ENCODE data around the gene OR3A2.
"Not testable (repeated sequence)": the region's sequence is repeated elsewhere in the genome, so short reads cannot be mapped to it uniquely, and the experiment has no call there.

- TF ChIP-seq CTCF (IDR thresholded peaks at IDR 0.05 in 2 of 3, conservative IDR thresholded peaks at IDR 0.05 in 1 of 3; ENCODE audit: borderline replicate concordance in 1 of 3, insufficient read depth in 1 of 3, low read depth in 2 of 3, low read length in 2 of 3); JUND (IDR thresholded peaks at IDR 0.05); POLR2AphosphoS5 (IDR thresholded peaks at IDR 0.05; ENCODE audit: low read depth, low read length): not testable (repeated sequence)
These were observed 147.4 kb downstream of the OR3A2 start for GRCh38 chr17:3238685-3239084.

Data from HCT116 (cell line).